Gastrocnemius medialis (tissue), 4 donors: ENCODE data around the gene RNASE1. TPM values are rescaled to one million over a fixed set of nuclear protein-coding genes. Genes with fewer than 3 reads are reported as not detected.
"Not testable (repeated sequence)": the region's sequence is repeated elsewhere in the genome, so short reads cannot be mapped to it uniquely, and the experiment has no call there.

ENCODE experiments used
- ATAC-seq, 2 donors: fragments of 150-250 bp; one replicate each; pipeline ENCODE4 v1.9.1; 2016
- DNase-seq, 2 donors: peaks; one replicate each; pipeline ENCODE4 v3.0.0-alpha.2; 2019
- H3K27ac ChIP-seq, 4 donors: fragments of 200-600 bp; sonication (generic); 1 replicate in 1 of 4; 2 replicates in 3 of 4; pipeline ENCODE4 v1.5.1; 2016 to 2018; ENCODE audit warnings: mild to moderate bottlenecking in 2 of 4, moderate library complexity in 1 of 4
- H3K27me3 ChIP-seq, 3 donors: fragments of 200-600 bp; sonication (generic) in 2 of 3; 1 replicate in 1 of 3; 2 replicates in 2 of 3; pipeline versions ENCODE4 v1.5.1 to v1.6.0; 2016 to 2019; ENCODE audit warnings: mild to moderate bottlenecking in 1 of 3, moderate library complexity in 1 of 3
- H3K36me3 ChIP-seq, 2 donors: fragments of 200-600 bp; sonication (generic) in 1 of 2; one replicate each; pipeline ENCODE4 v1.5.1; 2017 to 2018
- H3K4me1 ChIP-seq, 2 donors: fragments of 200-600 bp; sonication (generic) in 1 of 2; one replicate each; pipeline ENCODE4 v1.5.1; 2016 to 2017; ENCODE audit warnings: mild to moderate bottlenecking in 2 of 2
- H3K4me3 ChIP-seq, 4 donors: fragments of 200-600 bp; sonication (generic) in 3 of 4; 1 replicate in 1 of 4; 2 replicates in 3 of 4; pipeline ENCODE4 v1.5.1; 2016 to 2019; ENCODE audit warnings: mild to moderate bottlenecking in 2 of 4
- H3K9me3 ChIP-seq, 3 donors: fragments of 200-600 bp; sonication (generic) in 2 of 3; 1 replicate in 1 of 3; 2 replicates in 2 of 3; pipeline ENCODE4 v1.5.1; 2016 to 2019
- CTCF ChIP-seq, 5 experiments: fragments of 450-650 bp in 3 of 5; fragments of 200-600 bp in 2 of 5; sonication (generic) in 2 of 5; IDR thresholded peaks in 4 of 5; conservative IDR thresholded peaks in 1 of 5; 1 replicate in 4 of 5; 2 replicates in 1 of 5; pipeline ENCODE4 v1.5.1; 2016 to 2019; ENCODE audit warnings: antibody characterized with exemption in 5 of 5, mild to moderate bottlenecking in 3 of 5, moderate library complexity in 3 of 5
- POLR2A ChIP-seq, 2 donors: fragments of 450-650 bp; IDR thresholded peaks; one replicate each; pipeline ENCODE4 v1.6.1; 2017; ENCODE audit warnings: antibody characterized with exemption in 2 of 2, mild to moderate bottlenecking in 2 of 2, moderate library complexity in 2 of 2
- in situ Hi-C, 4 donors: fragments of 200-750 bp; cut with MboI; loops; one replicate each; pipeline versions ENCODE4 v1.15.0 to v1.8.0; 2017; ENCODE audit warnings: low sequenced_read_pairs in 4 of 4
- intact Hi-C: fragments of 100-400 bp; cut with DNase I; formaldehyde crosslinking; loops from one replicate; pipeline ENCODE4 v1.15.1; 2023; ENCODE audit warnings: low total_unique reads
- total RNA-seq, 4 donors: library from RNA; depleted of rRNA; stranded (reverse); fragments of >200 nt; gene quantifications; one replicate each; pipeline versions ENCODE4 v1.1.0 to v1.2.3, GENCODE V29; 2016

Gene RNASE1
- total RNA-seq, 4 donors from 2014 or later: 157 to 198 (median 190) TPM

DNA sequence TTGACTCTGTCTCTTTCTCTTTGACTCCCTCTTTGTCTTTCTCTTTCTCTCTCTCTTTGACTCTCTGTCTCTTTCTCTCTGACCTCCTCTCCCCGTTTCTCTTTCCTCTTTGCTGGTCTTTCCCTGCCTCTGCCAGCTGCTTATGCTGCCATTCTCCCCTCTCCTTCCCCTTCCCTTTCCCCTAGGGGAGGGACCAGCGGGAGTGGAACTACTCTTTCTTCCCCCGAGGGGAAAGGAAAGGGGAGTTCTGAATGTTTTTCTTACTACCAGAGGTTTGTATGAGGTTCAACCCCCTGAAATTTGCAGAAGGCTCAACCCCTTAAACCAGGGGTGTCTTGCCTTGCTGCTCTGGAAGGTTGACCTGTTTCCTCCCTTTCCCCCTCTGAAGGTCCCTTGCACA, 24.7 kb upstream of the RNASE1 start:
- Histone ChIP-seq H3K9me3 (no peaks in the 10 kb centered on the region), H3K27me3 (no peaks in the 10 kb centered on the region), H3K27ac (no peak overlapping the region), H3K4me1 (no peaks in the 10 kb centered on the region), H3K4me3 (no peak overlapping the region), H3K36me3 (no peaks in the 10 kb centered on the region)
- ATAC-seq (no peak), DNase-seq (no peak)
- intact Hi-C loops: no loop called here
- in situ Hi-C loops: no loop called here
- TF ChIP-seq POLR2A (IDR thresholded peaks at IDR 0.05): no peak
- TF ChIP-seq CTCF (IDR thresholded peaks at IDR 0.05 in 4 of 5, conservative IDR thresholded peaks at IDR 0.05 in 1 of 5): no peak

- H3K9me3 ChIP-seq, ATAC-seq, H3K36me3 ChIP-seq, H3K4me3 ChIP-seq, in situ Hi-C loops, H3K4me1 ChIP-seq, H3K27me3 ChIP-seq, intact Hi-C loops, DNase-seq, H3K27ac ChIP-seq: not testable (repeated sequence)
Measured at GRCh38 chr14:20826666-20827065, 24.0 kb upstream of the RNASE1 start.

DNA sequence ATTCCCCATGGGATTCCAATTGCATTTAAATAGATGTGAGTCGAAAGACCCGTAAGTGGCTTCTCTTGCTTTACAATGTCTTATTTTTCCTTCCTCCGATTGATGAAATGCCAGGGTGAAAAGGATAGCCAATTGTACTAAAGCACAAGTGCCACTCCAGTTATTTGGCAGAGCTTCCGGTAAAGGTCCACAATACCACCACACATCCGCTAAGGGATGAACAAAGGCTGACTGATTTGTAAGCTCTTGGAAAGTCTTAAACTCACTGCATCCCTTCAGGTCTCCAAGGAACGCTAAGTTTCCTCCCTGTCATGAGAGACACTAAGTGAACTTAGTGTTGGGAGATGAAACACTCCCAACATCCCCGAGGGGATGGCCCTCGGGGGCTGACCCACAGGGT, 21.2 kb upstream of the RNASE1 start:
- in situ Hi-C loops: no loop called here

GRCh38 chr14:20821521-20822108, 19.0 kb upstream of the RNASE1 start:
- ATAC-seq, H3K27me3 ChIP-seq, H3K27ac ChIP-seq, in situ Hi-C loops, H3K4me3 ChIP-seq, intact Hi-C loops, H3K9me3 ChIP-seq, H3K36me3 ChIP-seq, H3K4me1 ChIP-seq: not testable (repeated sequence)
- DNase-seq: peak; percentile 30 to 37

More for the DNA sequence above, 21.2 kb upstream of the RNASE1 start:
- TF ChIP-seq CTCF (IDR thresholded peaks at IDR 0.05 in 4 of 5, conservative IDR thresholded peaks at IDR 0.05 in 1 of 5) (no peak), POLR2A (IDR thresholded peaks at IDR 0.05) (no peak)
- intact Hi-C loops: no loop called here
- H3K27ac ChIP-seq: no peak overlapping the region
- no peaks in the 10 kb centered on the region for H3K36me3 ChIP-seq
- ATAC-seq (no peak), DNase-seq (no peak)
- no peak overlapping the region for H3K4me3 ChIP-seq
- no peaks in the 10 kb centered on the region for H3K4me1 ChIP-seq
- H3K27me3 ChIP-seq: peaks cover 0 to 5% (median 4%) of the 10 kb centered on the region in 3 donors
- no peaks in the 10 kb centered on the region for H3K9me3 ChIP-seq

- no peaks in the 10 kb centered on the region for H3K36me3 ChIP-seq
- DNase-seq: no peak
- intact Hi-C loops (no loop called here), in situ Hi-C loops (no loop called here)
- H3K4me3 ChIP-seq: no peak overlapping the region
- no peak overlapping the region for H3K27ac ChIP-seq
- no peaks in the 10 kb centered on the region for H3K4me1 ChIP-seq
- TF ChIP-seq POLR2A (IDR thresholded peaks at IDR 0.05): no peak
- no peak for TF ChIP-seq CTCF (IDR thresholded peaks at IDR 0.05 in 4 of 5, conservative IDR thresholded peaks at IDR 0.05 in 1 of 5)
- H3K27me3 ChIP-seq: peaks cover 0 to 5% (median 4%) of the 10 kb centered on the region in 3 donors
- ATAC-seq: no peak
- no peaks in the 10 kb centered on the region for H3K9me3 ChIP-seq
Measured at GRCh38 chr14:20820063-20820904, 17.6 kb upstream of the RNASE1 start.
